ENCODE results near the gene CEP72. TPM values are rescaled to one million over a fixed set of nuclear protein-coding genes. Genes with fewer than 3 reads are reported as not detected.

Gene CEP72
- total RNA-seq, 1 donor from 2014 or later: 7.6 TPM

- Mint-ChIP-seq H3K4me1 (ENCODE audit: unreplicated experiment) (peaks cover 3% of the 10 kb centered on the region), H3K4me3 (ENCODE audit: unreplicated experiment) (no peak overlapping the region), H3K27ac (ENCODE audit: unreplicated experiment) (no peak overlapping the region), H3K36me3 (ENCODE audit: unreplicated experiment) (peaks cover 15% of the 10 kb centered on the region), H3K9me3 (ENCODE audit: unreplicated experiment) (no peaks in the 10 kb centered on the region), H3K27me3 (ENCODE audit: unreplicated experiment) (no peaks in the 10 kb centered on the region)
- DNase-seq (ENCODE audit: extremely low spot score, unreplicated experiment): no peak
- TF ChIP-seq CTCF (IDR thresholded peaks at IDR 0.05): no peak
Measured at GRCh38 chr5:638501-639252, 26.5 kb downstream of the CEP72 start.

GRCh38 chr5:639253-639530 lies 27.1 kb downstream of the CEP72 start:
- Mint-ChIP-seq H3K36me3 (ENCODE audit: unreplicated experiment) (peaks cover 15% of the 10 kb centered on the region), H3K9me3 (ENCODE audit: unreplicated experiment) (no peaks in the 10 kb centered on the region), H3K27ac (ENCODE audit: unreplicated experiment) (no peak overlapping the region), H3K4me3 (ENCODE audit: unreplicated experiment) (no peak overlapping the region), H3K4me1 (ENCODE audit: unreplicated experiment) (peaks cover 5% of the 10 kb centered on the region), H3K27me3 (ENCODE audit: unreplicated experiment) (no peaks in the 10 kb centered on the region)
- no peak for DNase-seq (ENCODE audit: extremely low spot score, unreplicated experiment)
- no peak for TF ChIP-seq CTCF (IDR thresholded peaks at IDR 0.05)

GRCh38 chr5:639584-640213 lies 27.6 kb downstream of the CEP72 start:
- Mint-ChIP-seq H3K4me3 (ENCODE audit: unreplicated experiment) (no peak overlapping the region), H3K27me3 (ENCODE audit: unreplicated experiment) (no peaks in the 10 kb centered on the region), H3K9me3 (ENCODE audit: unreplicated experiment) (no peaks in the 10 kb centered on the region), H3K27ac (ENCODE audit: unreplicated experiment) (no peak overlapping the region), H3K4me1 (ENCODE audit: unreplicated experiment) (peaks cover 7% of the 10 kb centered on the region), H3K36me3 (ENCODE audit: unreplicated experiment) (peaks cover 13% of the 10 kb centered on the region)
- no peak for TF ChIP-seq CTCF (IDR thresholded peaks at IDR 0.05)
- DNase-seq (ENCODE audit: extremely low spot score, unreplicated experiment): no peak

- Mint-ChIP-seq H3K27ac (ENCODE audit: unreplicated experiment) (no peak overlapping the region), H3K4me1 (ENCODE audit: unreplicated experiment) (peaks cover 7% of the 10 kb centered on the region), H3K9me3 (ENCODE audit: unreplicated experiment) (no peaks in the 10 kb centered on the region), H3K27me3 (ENCODE audit: unreplicated experiment) (no peaks in the 10 kb centered on the region), H3K4me3 (ENCODE audit: unreplicated experiment) (no peak overlapping the region), H3K36me3 (ENCODE audit: unreplicated experiment) (peaks cover 9% of the 10 kb centered on the region)
- TF ChIP-seq CTCF (IDR thresholded peaks at IDR 0.05): no peak
- DNase-seq (ENCODE audit: extremely low spot score, unreplicated experiment): peak; percentile 84
Measured at GRCh38 chr5:640461-641330, 28.6 kb downstream of the CEP72 start.

GRCh38 chr5:641331-641765 lies 29.2 kb downstream of the CEP72 start:
- Mint-ChIP-seq H3K27ac (ENCODE audit: unreplicated experiment) (no peak overlapping the region), H3K9me3 (ENCODE audit: unreplicated experiment) (no peaks in the 10 kb centered on the region), H3K4me1 (ENCODE audit: unreplicated experiment) (peaks cover 7% of the 10 kb centered on the region), H3K36me3 (ENCODE audit: unreplicated experiment) (peaks cover 10% of the 10 kb centered on the region), H3K4me3 (ENCODE audit: unreplicated experiment) (no peak overlapping the region), H3K27me3 (ENCODE audit: unreplicated experiment) (no peaks in the 10 kb centered on the region)
- no peak for TF ChIP-seq CTCF (IDR thresholded peaks at IDR 0.05)
- no peak for DNase-seq (ENCODE audit: extremely low spot score, unreplicated experiment)

Measured in osteocyte (in vitro differentiated cells).